Natural killer cell (primary cell): ENCODE data around the gene NEDD4. TPM values are rescaled to one million over a fixed set of nuclear protein-coding genes. Genes with fewer than 3 reads are reported as not detected.

ENCODE experiments used
- ATAC-seq, 3 donors: fragments of 150-1000 bp in 2 of 3; fragments of 200-7000 bp in 1 of 3; cut with Tn5 transposase; 1 replicate in 1 of 3; 2 replicates in 2 of 3; pipeline ENCODE4 v1.10.0; 2021; ENCODE audit warnings: mild to moderate bottlenecking in 2 of 3, moderate library complexity in 2 of 3
- DNase-seq, 2 donors: peaks; one replicate each; pipeline versions ENCODE4 v3.0.0 to v3.0.0-alpha.2; 2013 to 2021; ENCODE audit warnings: mixed read lengths in 1 of 2
- H3K27ac ChIP-seq: one replicate; pipeline ENCODE4 v1.5.1; 2013; ENCODE audit warnings: mild to moderate bottlenecking, low read length
- H3K27me3 ChIP-seq: one replicate; pipeline ENCODE4 v1.6.1; 2013; ENCODE audit warnings: low read length; ENCODE audit not compliant: control insufficient read depth, insufficient read depth
- H3K36me3 ChIP-seq: one replicate; pipeline ENCODE4 v1.6.1; 2013; ENCODE audit warnings: low read length; ENCODE audit not compliant: control insufficient read depth, insufficient read depth
- H3K4me1 ChIP-seq: one replicate; pipeline ENCODE4 v1.6.1; 2013; ENCODE audit warnings: low read length; ENCODE audit not compliant: control insufficient read depth, insufficient read depth
- H3K4me3 ChIP-seq: one replicate; pipeline ENCODE4 v1.5.1; 2013; ENCODE audit warnings: low read length
- H3K9me3 ChIP-seq: one replicate; pipeline ENCODE4 v1.6.1; 2013; ENCODE audit warnings: low read length; ENCODE audit not compliant: control insufficient read depth, insufficient read depth
- H3K27ac Mint-ChIP-seq, 2 donors: one replicate each; pipeline ENCODE4 v1.8.0; 2022; ENCODE audit warnings: mild to moderate bottlenecking in 2 of 2, mixed read lengths in 2 of 2, moderate library complexity in 1 of 2
- H3K27me3 Mint-ChIP-seq, 2 donors: one replicate each; pipeline ENCODE4 v1.8.0; 2022; ENCODE audit warnings: low read depth in 2 of 2, mixed read lengths in 2 of 2
- H3K36me3 Mint-ChIP-seq: one replicate; pipeline ENCODE4 v1.8.0; 2022; ENCODE audit warnings: mixed read lengths
- H3K4me1 Mint-ChIP-seq, 2 donors: one replicate each; pipeline ENCODE4 v1.8.0; 2022; ENCODE audit warnings: mixed read lengths in 2 of 2
- H3K4me3 Mint-ChIP-seq: one replicate; pipeline ENCODE4 v1.8.0; 2022; ENCODE audit warnings: mild to moderate bottlenecking, moderate library complexity, mixed read lengths
- H3K9me3 Mint-ChIP-seq, 2 donors: one replicate each; pipeline ENCODE4 v1.8.0; 2022; ENCODE audit warnings: mixed read lengths in 2 of 2
- CTCF ChIP-seq: fragments of 200-600 bp; IDR thresholded peaks from one replicate; pipeline ENCODE4 v1.8.0; 2022; ENCODE audit warnings: antibody characterized with exemption
- WGBS: methylation state at CpG from one replicate; pipeline ENCODE4 v1.1.7; 2013; ENCODE audit warnings: missing lambda C conversion rate; ENCODE audit not compliant: insufficient coverage; 5-methylcytosine and 5-hydroxymethylcytosine counted together
- intact Hi-C: fragments of 100-400 bp; cut with micrococcal nuclease; formaldehyde crosslinking; loops from one replicate; pipeline ENCODE4 v1.14.2; 2022
- total RNA-seq, 4 donors: library from RNA; stranded (reverse); fragments of 120-200 nt in 1 of 4; gene quantifications; one replicate each; pipeline versions ENCODE4 v1.2.3 to v1.2.4, GENCODE V29; 2013 to 2022

The NEDD4 gene
- total RNA-seq, 3 donors from 2014 or later (not counting 1 experiment from before 2014, with no cell fraction given) = 6.9 to 9.1 (median 7.8) TPM

GRCh38 chr15:55860468-55860867 lies 132.9 kb downstream of the NEDD4 start:
- DNase-seq = no peak
- H3K9me3 Mint-ChIP-seq = no peaks in the 10 kb centered on the region
- no peak overlapping the region for H3K27ac Mint-ChIP-seq
- no peak for TF ChIP-seq CTCF
- intact Hi-C loops = no loop called here
- H3K27me3 ChIP-seq = no peaks in the 10 kb centered on the region
- H3K27me3 Mint-ChIP-seq = no peaks in the 10 kb centered on the region
- 97% methylated on average over 6 of the region's 6 CpGs for WGBS
- H3K27ac ChIP-seq = no peak overlapping the region
- no peaks in the 10 kb centered on the region for H3K4me1 ChIP-seq
- ATAC-seq = no peak
- H3K36me3 ChIP-seq = no peaks in the 10 kb centered on the region
- no peak overlapping the region for H3K4me3 ChIP-seq
- no peaks in the 10 kb centered on the region for H3K4me1 Mint-ChIP-seq
- no peak overlapping the region for H3K4me3 Mint-ChIP-seq
- H3K9me3 ChIP-seq = no peaks in the 10 kb centered on the region
- H3K36me3 Mint-ChIP-seq = peaks cover 7% of the 10 kb centered on the region

GRCh38 chr15:55859681-55860080 lies 133.7 kb downstream of the NEDD4 start:
- intact Hi-C loops = no loop called here
- no peak overlapping the region for H3K27ac Mint-ChIP-seq
- H3K27me3 ChIP-seq = no peaks in the 10 kb centered on the region
- no peak overlapping the region for H3K4me3 ChIP-seq
- no peaks in the 10 kb centered on the region for H3K36me3 ChIP-seq
- H3K27me3 Mint-ChIP-seq = no peaks in the 10 kb centered on the region
- H3K9me3 ChIP-seq = no peaks in the 10 kb centered on the region
- no peak for DNase-seq
- H3K4me1 Mint-ChIP-seq = no peaks in the 10 kb centered on the region
- no peaks in the 10 kb centered on the region for H3K9me3 Mint-ChIP-seq
- H3K27ac ChIP-seq = no peak overlapping the region
- no peak for ATAC-seq
- H3K36me3 Mint-ChIP-seq = peaks cover 7% of the 10 kb centered on the region
- WGBS = 94% methylated on average over 1 of the region's 1 CpG
- no peak for TF ChIP-seq CTCF
- no peaks in the 10 kb centered on the region for H3K4me1 ChIP-seq
- H3K4me3 Mint-ChIP-seq = no peak overlapping the region

GRCh38 chr15:55858661-55859060 lies 134.8 kb downstream of the NEDD4 start:
- intact Hi-C loops = no loop called here

More at GRCh38 chr15:55858661-55859060, 134.8 kb downstream of the NEDD4 start:
- Histone ChIP-seq H3K36me3 (no peaks in the 10 kb centered on the region), H3K27ac (no peak overlapping the region), H3K27me3 (no peaks in the 10 kb centered on the region), H3K4me1 (no peaks in the 10 kb centered on the region), H3K9me3 (no peaks in the 10 kb centered on the region), H3K4me3 (no peak overlapping the region)
- DNase-seq (no peak), ATAC-seq (no peak)
- Mint-ChIP-seq H3K9me3 (no peaks in the 10 kb centered on the region), H3K36me3 (peaks cover 7% of the 10 kb centered on the region), H3K4me1 (no peaks in the 10 kb centered on the region), H3K4me3 (no peak overlapping the region), H3K27ac (no peak overlapping the region), H3K27me3 (no peaks in the 10 kb centered on the region)
- TF ChIP-seq CTCF = no peak
- WGBS = 97% methylated on average over 4 of the region's 4 CpGs
